ENCODE measurements around the gene FAM117B.

Gene FAM117B

DNA sequence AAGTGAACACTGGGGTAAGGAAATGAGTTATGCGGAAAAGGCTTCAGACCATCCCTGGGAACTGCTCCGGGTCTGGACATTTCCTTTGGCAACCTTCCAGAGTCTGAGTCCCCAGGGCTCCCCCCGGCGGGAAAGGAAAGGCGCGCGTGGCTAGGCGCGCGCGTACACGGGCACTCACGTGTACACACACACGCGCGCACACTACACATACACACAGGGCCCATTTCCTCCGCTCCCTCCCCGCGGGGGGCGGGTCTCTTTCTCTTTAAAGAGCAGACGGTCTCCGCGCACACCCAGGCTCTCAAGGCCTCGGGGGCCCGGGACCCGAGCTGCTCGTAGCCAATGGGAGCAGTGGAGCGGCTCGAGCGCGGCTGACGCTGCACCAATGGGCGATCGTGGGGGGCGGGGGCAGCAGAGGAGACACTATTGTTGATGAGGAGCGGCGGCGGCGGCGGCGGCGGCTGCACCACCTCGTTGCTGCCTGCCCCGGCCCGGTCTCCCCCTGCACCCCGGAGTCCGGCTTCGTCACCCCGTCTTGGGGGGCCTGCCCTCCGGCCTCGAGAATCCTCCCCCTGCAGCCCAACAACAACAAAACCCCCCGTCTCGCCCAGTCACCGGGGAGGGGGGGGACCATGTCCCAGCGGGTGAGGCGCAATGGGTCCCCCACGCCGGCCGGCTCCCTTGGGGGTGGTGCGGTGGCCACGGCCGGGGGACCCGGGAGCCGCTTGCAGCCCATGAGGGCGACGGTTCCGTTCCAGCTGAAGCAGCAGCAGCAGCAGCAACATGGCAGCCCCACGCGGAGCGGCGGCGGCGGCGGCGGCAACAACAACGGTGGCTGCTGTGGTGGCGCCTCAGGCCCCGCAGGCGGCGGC, at the start of gene FAM117B:
Gene FAM117B, plus strand, starts transcription at position 414 of the 872 bp plus-strand sequence. Its CDS starts 219 bp downstream, at position 633.
- DNase-seq (ENCODE audit: low spot score), result peak; percentile 96

- peak; percentile 55 for DNase-seq (ENCODE audit: low spot score)
These were observed 45.9 kb upstream of the FAM117B start for GRCh38 chr2:202588647-202589581.

- DNase-seq (ENCODE audit: low spot score), result no peak
These were observed 45.2 kb upstream of the FAM117B start for GRCh38 chr2:202589582-202589949.

DNA sequence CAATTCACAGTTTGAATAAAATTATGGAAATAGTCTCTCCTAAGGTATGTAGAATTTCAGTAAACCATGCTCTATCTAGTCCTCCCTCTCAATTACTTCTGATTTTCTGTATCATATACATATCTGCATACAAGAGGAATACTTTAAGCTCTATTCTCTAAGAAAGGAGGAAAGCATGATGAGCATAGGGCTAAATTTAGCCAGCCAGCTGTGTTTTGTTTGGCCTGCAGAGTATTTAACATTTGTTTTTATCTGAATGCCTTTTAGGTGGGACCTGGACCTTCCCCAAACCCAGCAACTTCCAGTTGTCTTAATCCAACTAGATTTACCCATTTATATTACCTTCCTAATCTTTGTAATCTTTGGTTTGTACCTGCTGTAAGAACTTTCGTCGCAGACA, 42.2 kb upstream of the FAM117B start:
- DNase-seq (ENCODE audit: low spot score), result no peak

- DNase-seq (ENCODE audit: low spot score), result no peak
These were observed 35.7 kb upstream of the FAM117B start for GRCh38 chr2:202599105-202599504.

DNA sequence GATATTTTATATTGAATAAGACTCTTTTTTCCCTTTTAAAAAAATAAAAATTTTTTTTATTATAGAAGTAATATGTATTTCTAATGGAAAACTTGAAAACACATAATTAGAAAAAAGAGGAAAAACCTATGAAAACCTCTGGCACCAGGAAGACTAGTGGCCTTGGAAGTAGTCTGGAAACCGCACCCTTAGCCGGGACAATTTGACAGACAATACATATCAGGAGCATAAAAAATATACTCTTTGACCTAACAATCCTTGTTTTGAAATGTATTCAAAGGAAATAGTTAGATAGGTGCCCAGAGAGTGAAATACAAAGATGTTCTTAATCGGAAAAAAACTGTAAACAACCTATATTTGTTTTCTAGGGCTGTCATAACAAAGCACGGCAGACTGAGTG, 34.9 kb upstream of the FAM117B start:
- no peak for DNase-seq (ENCODE audit: low spot score)

DNA sequence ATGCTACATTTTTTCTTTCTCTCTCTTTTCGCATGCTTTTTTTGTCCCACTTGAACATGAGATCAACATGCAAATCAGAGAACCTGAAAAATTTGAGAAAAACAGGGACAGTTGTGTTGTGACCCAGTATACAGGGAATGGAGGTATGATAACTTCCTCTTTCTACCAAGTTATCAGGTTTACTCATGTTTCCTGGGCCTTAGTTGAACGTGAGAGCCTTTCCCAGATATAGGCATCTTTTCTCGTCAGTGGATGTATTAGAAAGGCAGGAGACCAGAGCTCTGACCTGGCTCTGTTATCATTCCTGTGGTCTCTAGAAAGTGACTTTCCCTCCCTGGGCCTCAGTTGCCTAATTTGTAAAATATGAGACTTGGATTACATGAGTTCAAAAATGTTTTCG, 30.1 kb upstream of the FAM117B start:
- DNase-seq (ENCODE audit: low spot score), result no peak

DNA sequence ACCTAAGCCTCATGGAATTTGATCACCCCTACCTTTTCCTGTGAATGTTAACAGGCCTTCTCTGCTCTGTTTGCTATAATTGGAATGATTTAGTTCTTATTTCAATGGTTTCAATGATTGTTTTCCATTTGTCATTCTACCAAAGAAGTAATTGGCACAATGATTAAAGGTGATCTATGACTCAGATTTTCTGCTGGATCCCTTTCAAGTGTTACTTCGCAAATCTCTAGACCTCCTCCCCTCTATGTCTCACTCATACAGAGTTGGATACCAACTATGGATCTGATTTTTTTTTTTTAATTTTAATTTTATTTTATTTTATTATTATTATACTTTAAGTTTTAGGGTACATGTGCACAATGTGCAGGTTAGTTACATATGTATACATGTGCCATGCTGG, 29.6 kb upstream of the FAM117B start:
- no peak for DNase-seq (ENCODE audit: low spot score)

DNA sequence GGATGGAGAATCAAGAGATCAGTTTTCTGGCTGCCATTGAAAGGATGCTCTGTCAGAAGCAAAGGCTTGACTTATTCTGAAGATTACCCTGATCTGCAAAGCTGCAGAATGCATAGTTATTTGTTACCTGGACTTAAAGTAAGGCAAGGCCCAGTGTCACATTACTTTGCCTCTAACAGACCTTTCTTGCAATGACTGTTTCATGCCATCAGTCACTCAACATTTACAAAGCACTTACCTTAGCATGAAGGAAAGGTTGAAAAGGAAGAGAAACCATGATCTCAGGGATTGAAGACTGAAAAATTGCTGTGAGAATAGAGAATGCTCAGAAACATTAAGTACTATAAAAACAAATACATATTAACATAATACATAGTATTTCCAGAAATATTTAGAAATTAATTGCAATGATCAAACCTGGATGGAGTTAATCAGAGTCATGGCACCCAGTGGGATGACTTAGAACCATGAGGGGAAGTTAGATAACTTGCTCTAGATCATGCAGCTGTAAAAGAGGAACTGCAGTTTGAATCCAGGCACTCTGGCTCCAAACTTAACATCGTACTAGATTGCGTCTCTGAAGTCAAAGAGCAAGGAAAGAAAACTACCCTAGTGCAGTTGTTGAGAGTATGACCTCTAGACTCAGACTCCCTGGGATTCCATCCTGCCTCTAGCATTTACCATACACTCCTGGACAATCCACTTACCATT, 26.5 kb upstream of the FAM117B start:
- no peak for DNase-seq (ENCODE audit: low spot score)

DNA sequence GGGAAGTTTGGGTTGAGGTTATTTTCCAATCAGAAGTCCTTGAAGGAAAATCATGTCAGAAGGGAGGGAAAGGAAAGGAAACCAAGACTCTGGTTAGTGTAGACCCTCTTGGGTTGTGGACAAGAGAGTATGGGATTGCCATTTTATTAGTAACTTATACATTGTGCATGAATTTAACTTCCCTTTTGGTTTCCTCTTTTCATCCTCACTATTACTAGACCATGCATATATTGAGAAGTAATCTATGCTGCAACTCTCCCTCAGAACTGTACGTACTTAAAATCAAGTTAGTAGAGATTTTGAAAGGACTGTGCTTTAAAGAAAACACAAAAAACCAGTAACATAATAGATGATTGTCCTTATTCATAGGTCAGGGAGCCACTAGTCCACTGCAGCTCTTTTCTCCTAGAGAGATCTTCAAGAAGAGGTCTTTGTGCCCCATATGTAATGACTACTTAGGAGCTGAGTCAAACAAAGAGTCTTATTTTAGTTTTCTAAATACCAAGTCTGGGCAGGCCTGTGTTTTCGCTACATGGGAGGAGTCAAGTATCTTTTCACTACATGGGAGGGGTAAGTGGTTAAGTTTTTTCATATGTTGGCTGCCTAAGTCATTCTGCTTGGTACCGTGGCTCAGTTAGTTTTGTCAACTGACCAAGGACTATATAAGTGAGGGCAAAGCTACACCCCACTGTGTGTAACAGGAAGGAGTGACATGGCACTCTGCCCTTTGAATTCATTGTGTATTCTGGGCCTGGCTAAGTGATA, 25.2 kb upstream of the FAM117B start:
- DNase-seq (ENCODE audit: low spot score), result no peak

GRCh38 chr2:202610380-202610779, 24.4 kb upstream of the FAM117B start:
- DNase-seq (ENCODE audit: low spot score), result no peak

DNA sequence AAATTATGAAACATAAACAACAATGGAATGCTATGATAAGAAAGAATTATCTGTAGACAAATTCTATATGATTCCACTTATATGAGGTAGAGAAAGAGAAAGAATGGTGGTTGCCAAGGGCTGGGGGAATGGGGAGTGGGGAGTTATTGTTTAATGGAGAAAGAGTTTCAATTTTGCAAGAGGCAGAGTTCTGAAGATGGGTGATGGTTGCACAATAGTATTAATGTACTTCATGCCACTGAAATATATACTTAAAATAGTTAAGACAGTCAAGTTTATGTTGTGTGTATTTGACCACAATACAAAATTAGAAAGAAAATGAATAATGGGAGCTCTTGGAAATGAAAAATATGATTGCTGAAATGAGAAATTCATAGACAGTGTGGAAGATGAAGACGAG, 22.6 kb upstream of the FAM117B start:
- no peak for DNase-seq (ENCODE audit: low spot score)

DNA sequence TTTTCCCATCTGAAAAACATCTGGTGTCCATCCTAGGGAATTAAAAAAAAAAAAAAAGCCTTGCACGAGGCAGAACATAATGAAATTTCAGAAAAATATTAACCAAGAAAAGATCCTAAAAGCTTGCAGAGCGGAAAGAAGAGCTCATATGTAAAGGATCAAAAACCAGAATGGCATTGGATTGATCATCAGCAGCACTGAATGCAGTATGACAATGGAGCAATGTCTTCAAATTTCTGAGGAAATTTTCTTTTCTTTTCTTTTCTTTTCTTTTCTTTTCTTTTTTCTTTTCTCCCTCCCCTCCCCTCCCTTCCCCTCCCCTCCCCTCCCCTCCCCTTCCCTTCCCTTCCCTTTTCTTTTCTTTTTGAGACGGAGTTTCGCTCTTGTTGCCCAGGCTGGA, 21.3 kb upstream of the FAM117B start:
- no peak for DNase-seq (ENCODE audit: low spot score)

DNA sequence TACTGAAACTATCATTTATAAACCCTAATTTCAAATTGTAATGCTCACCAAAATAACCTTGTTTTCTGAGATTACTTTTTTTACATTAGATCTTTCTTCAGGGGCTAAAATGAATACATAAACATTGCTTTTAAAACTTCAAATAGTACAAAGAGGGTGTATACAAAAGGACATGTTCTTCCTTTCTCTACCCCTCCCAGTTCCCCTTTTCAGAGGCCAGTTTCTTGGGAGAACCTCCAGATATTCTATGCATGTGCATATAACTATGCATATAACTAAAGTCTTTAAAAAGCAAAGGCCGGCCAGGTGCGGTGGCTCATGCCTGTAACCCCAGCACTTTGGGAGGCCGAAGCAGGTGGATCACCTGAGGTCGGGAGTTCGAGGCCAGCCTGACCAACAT, 10.6 kb upstream of the FAM117B start:
- DNase-seq (ENCODE audit: low spot score), result no peak

DNA sequence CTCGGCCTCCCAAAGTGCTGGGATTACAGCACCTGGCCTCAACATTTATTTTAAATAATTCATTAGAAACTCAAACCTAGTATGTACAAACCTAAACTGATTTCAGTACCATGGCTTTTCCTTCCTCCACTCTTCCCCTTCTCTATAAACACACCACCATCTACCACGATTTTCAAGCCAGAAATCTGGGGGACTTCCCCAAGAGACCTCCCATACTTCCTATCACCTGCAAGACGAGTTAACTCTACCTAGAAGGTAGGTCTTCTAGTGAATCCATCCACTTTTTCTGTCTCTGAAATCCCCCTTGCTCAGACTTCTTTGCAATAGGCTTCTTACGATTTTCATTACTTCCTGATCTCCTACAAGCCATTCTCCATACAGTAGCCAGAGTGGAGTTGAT, 7.7 kb upstream of the FAM117B start:
- no peak for DNase-seq (ENCODE audit: low spot score)

DNA sequence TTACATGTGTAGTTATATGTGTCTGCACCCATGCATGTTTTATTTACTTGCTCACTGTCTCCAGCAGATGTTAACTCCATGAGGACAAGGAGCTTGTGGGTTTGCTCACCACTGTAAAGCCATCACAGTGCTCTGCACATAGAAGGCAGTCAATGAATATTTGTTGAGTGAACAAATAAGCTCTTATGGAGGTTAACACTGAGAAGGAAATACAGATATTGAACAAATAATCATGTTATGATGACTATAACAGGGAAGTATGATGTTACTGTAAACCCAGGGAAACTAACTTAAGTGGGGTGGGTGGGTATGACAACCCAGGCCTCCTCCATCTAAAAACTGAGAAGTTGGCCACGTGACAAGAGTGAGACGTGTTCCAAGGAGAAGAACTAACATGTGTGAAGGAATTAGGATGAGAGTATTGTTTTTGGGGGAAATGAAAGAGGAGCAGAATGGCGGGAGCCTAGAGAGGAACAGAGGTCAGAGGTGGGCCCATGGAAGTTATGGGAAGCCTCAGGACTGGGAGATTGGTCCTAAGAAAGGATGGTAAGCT, 6.0 kb upstream of the FAM117B start:
- no peak for DNase-seq (ENCODE audit: low spot score)

- no peak for DNase-seq (ENCODE audit: low spot score)
These were observed 2.0 kb upstream of the FAM117B start for GRCh38 chr2:202632682-202633290.

DNA sequence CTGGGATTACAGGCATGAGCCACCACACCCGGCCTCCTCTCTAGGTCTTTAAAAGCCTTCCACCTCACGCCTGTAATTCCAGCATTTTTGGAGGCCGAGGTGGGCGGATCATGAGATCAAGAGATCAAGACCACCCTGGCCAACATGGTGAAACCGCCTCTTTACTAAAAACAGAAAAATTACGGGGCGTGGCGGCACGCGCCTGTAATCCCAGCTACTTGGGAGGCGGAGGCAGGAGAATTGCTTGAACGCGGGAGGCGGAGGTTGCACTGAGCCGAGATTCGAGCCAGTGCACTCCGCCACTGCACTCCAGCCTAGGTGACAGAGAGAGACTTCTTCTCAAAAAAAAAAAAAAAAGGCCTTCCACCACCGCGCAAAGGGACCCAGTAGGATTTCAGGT, 1.3 kb upstream of the FAM117B start:
- DNase-seq (ENCODE audit: low spot score), result no peak

DNA sequence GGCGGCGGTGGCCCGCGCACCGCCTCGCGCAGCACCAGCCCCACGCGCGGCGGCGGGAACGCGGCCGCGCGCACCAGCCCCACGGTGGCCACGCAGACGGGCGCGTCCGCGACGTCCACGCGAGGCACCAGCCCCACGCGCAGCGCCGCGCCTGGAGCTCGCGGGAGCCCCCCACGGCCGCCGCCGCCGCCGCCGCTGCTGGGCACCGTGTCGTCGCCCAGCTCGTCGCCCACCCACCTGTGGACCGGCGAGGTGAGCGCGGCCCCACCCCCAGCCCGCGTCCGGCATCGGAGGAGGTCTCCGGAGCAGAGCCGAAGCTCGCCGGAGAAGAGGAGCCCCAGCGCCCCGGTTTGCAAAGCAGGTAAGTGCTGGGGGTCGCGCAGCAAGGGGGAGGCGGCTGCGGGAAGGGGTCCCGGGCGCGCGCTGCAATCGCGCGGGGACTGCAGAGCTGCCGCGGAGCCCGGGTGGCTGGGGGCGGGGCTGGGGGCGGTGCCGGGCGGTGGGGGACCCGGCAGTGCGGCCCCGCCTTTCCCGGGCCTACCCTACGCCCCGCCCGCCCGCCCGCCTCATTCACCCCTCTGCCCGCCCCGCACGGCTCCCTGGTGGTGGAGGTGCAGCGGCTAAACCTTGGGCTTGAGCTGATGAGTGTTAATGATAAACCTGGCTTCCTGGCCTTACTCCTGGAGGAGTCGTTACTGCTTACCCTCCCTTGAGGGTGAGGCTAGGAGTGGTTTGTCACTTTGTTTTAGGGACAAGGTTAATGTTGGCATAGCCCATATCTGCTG, 851 bp downstream of the FAM117B start:
- peak; percentile 77 for DNase-seq (ENCODE audit: low spot score)

DNA sequence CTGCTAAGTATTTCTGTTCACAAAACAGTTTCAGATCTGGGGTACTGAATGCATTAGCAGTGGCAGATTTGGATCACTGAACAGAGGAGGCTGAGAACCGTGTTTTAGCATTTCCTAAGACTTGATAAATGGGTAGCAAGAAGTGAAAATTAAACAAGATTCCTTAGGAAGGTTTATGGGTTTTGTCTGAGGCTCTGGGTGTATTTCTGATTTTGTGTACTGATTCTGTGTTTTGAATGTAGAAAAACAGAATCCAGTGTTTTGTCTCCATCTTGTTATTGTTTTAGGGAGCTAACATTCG, 1.4 kb downstream of the FAM117B start:
- DNase-seq (ENCODE audit: low spot score), result no peak

Measured in globus pallidus (tissue), 1 donor.